Smooth muscle cell (in vitro differentiated cells): Measurements from ENCODE around the gene GPR17. TPM values are rescaled to one million over a fixed set of nuclear protein-coding genes. Genes with fewer than 3 reads are reported as not detected.

Source experiments
- DNase-seq: peaks from one replicate; lab custom pipeline; 2025; ENCODE audit not compliant: unreplicated experiment; lab: John Stamatoyannopoulos, UW
- H2AFZ ChIP-seq: fragments of 200-600 bp; sonication (generic); 2 replicates; pipeline ENCODE4 v1.6.0; 2016; ENCODE audit warnings: antibody characterized with exemption, low read depth, mild to moderate bottlenecking
- H3F3A ChIP-seq: fragments of 200-600 bp; sonication (generic); 2 replicates; pipeline ENCODE4 v1.6.0; 2017; ENCODE audit warnings: antibody characterized with exemption, low read depth
- H3K27ac ChIP-seq: fragments of 200-600 bp; sonication (generic); 2 replicates; pipeline ENCODE4 v1.5.1; 2016; ENCODE audit warnings: low read depth, mild to moderate bottlenecking
- H3K27me3 ChIP-seq: fragments of 200-600 bp; sonication (generic); 2 replicates; pipeline ENCODE4 v1.6.1; 2016; ENCODE audit warnings: low read depth, mild to moderate bottlenecking
- H3K36me3 ChIP-seq: fragments of 200-600 bp; sonication (generic); 2 replicates; pipeline ENCODE4 v1.5.1; 2016; ENCODE audit warnings: low read depth
- H3K4me1 ChIP-seq: fragments of 200-600 bp; sonication (generic); 2 replicates; pipeline ENCODE4 v1.5.1; 2016; ENCODE audit warnings: low read depth
- H3K4me2 ChIP-seq: fragments of 200-600 bp; sonication (generic); 2 replicates; pipeline ENCODE4 v1.6.0; 2016; ENCODE audit warnings: mild to moderate bottlenecking
- H3K4me3 ChIP-seq: fragments of 200-600 bp; sonication (generic); 2 replicates; pipeline ENCODE4 v1.5.1; 2016; ENCODE audit warnings: mild to moderate bottlenecking
- H3K79me2 ChIP-seq: fragments of 200-600 bp; sonication (generic); 2 replicates; pipeline ENCODE4 v1.6.0; 2016; ENCODE audit warnings: low read depth, mild to moderate bottlenecking
- H3K9ac ChIP-seq: fragments of 200-600 bp; sonication (generic); 2 replicates; pipeline ENCODE4 v1.6.0; 2016; ENCODE audit warnings: low read depth
- H3K9me3 ChIP-seq: fragments of 200-600 bp; sonication (generic); replicated peaks from 2 replicates; pipeline ENCODE4 v1.5.1; 2016; ENCODE audit warnings: low read depth
- H4K20me1 ChIP-seq: fragments of 200-600 bp; sonication (generic); 2 replicates; pipeline ENCODE4 v1.6.0; 2016; ENCODE audit warnings: low read depth
- CTCF ChIP-seq: fragments of 200-600 bp; sonication (generic); IDR thresholded peaks from 2 replicates; pipeline ENCODE4 v1.5.1; 2017; ENCODE audit warnings: borderline replicate concordance, mild to moderate bottlenecking, antibody characterized with exemption; ENCODE audit not compliant: insufficient read depth, poor library complexity, severe bottlenecking
- WGBS: methylation state at CpG from one replicate; pipeline ENCODE4 v1.1.7; 2016; ENCODE audit warnings: low lambda C conversion rate; 5-methylcytosine and 5-hydroxymethylcytosine counted together
- polyA plus RNA-seq: library from polyadenylated mRNA; unstranded; fragments of >200 nt; fragmentation: Nextera tagmentation; extraction: Ambion mirVana; gene quantifications from 2 replicates; pipeline ENCODE4 v1.2.1, GENCODE V29; 2016
- total RNA-seq: library from RNA; depleted of rRNA; stranded (reverse); fragments of >200 nt; gene quantifications from 2 replicates; pipeline ENCODE4 v1.2.3, GENCODE V29; 2014

Gene GPR17
- total RNA-seq (not detected in 2 replicates), polyA plus RNA-seq (not detected in 2 replicates)

- Histone ChIP-seq H3K4me2 (no peak within 1 kb of the TSS), H3K9me3 (no peaks in the 10 kb centered on the region), H3K4me3 (no peak within 1 kb of the TSS), H3K9ac (no peak within 1 kb of the TSS), H3K27ac (no peak within 1 kb of the TSS), H3K4me1 (no peaks in the 10 kb centered on the region), H3K36me3 (no peaks in the 10 kb centered on the region), H3K79me2 (no peaks in the 10 kb centered on the region), H2AFZ (no peak within 1 kb of the TSS), H4K20me1 (no peaks in the 10 kb centered on the region), H3F3A (no peaks in the 10 kb centered on the region), H3K27me3 (no peaks in the 10 kb centered on the region)
- WGBS: 94% methylated on average over 36 of the region's 37 CpGs
- no peak for DNase-seq
- TF ChIP-seq CTCF: no peak
Measured at GRCh38 chr2:127645395-127646291, at the start of gene GPR17. GPR17 (plus strand) TSS chr2:127646153; CDS start chr2:127650736, 4,583 bp downstream.

GRCh38 chr2:127596311-127597045 is 49.5 kb upstream of the GPR17 start:
- no peaks in the 10 kb centered on the region for H3K27me3 ChIP-seq
- peaks cover 3% of the 10 kb centered on the region for H3K4me1 ChIP-seq
- H3K27ac ChIP-seq: no peak overlapping the region
- no peaks in the 10 kb centered on the region for H3K79me2 ChIP-seq
- no peak for TF ChIP-seq CTCF
- 94% methylated on average over 14 of the region's 14 CpGs for WGBS
- no peaks in the 10 kb centered on the region for H3F3A ChIP-seq
- DNase-seq: no peak
- H3K9ac ChIP-seq: no peak overlapping the region
- no peaks in the 10 kb centered on the region for H3K9me3 ChIP-seq
- no peak overlapping the region for H3K4me2 ChIP-seq
- no peaks in the 10 kb centered on the region for H4K20me1 ChIP-seq
- H3K4me3 ChIP-seq: no peak overlapping the region
- H3K36me3 ChIP-seq: no peaks in the 10 kb centered on the region
- no peak overlapping the region for H2AFZ ChIP-seq

- Histone ChIP-seq H3F3A (no peaks in the 10 kb centered on the region), H3K27me3 (no peaks in the 10 kb centered on the region), H3K9me3 (no peaks in the 10 kb centered on the region), H3K36me3 (no peaks in the 10 kb centered on the region), H3K4me3 (no peak overlapping the region), H3K4me2 (no peak overlapping the region), H3K79me2 (no peaks in the 10 kb centered on the region), H4K20me1 (no peaks in the 10 kb centered on the region), H3K4me1 (peaks cover 3% of the 10 kb centered on the region), H3K9ac (no peak overlapping the region), H3K27ac (no peak overlapping the region), H2AFZ (no peak overlapping the region)
- no peak for DNase-seq
- 94% methylated on average over 17 of the region's 17 CpGs for WGBS
- no peak for TF ChIP-seq CTCF
Measured at GRCh38 chr2:127597046-127597983, 48.6 kb upstream of the GPR17 start.
